Measurements from ENCODE around the gene NUP37.

NUP37 gene

DNA sequence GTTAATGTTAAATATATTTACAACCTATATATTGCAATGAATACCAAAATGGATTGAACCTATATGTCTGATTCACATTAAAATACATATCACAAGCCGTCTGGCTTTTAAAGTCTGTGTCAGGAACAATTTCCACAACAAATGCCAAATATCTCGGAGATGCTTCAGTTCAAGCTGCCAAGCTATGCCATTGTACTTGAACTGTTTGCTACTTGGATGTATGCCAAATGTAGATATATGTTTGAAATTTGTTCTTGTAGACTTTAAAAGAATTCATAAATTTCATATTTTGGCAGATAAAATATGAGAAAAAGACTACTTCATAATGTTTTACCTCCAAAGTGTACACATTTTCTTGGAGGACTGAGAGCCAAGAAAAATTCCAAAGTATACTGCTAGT, 95.1 kb downstream of the NUP37 start:
- DNase-seq = peak in 1 of 2 experiments; percentile 23

DNA sequence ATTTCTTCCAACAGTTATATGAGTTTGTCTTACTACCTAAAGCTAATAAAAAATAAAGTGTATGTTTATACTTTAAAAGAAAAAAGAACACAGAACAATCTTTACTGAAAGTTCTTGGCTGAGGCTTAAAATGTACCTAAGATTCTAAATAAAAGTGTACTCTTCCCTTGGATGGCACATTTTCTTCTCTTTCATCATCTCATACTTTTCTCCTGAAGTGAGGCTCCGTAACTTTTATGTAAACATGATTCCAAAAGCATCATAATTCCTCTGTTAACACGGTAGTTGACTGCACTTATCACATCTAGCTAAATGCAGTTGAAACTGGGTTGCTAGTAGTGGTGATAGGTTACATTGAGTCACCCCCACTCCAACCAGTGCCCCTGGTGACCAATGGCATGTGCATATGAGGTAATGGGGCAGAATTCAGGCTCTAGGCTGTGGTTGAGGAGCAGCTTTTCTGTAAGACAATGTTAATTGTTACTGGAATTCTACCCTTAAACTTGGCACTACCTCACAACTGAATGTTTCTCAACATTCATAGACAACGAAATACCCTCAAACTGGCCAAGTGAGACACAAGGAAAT, 96.5 kb downstream of the NUP37 start:
- DNase-seq = no peak

Data from NCI-H446 (cell line).